Stimulated activated CD8-positive, alpha-beta memory T cell treated with anti-CD3 and anti-CD28 coated beads, Interleukin-15, amount 100 ng/mL, for 48 hours (primary cell): ENCODE measurements around the gene RASGEF1C.

ENCODE experiments used
- DNase-seq, 2 donors: peaks; one replicate each; pipeline ENCODE4 v3.0.0-alpha.2; 2020; ENCODE audit warnings: low read depth in 2 of 2

Gene RASGEF1C

DNA sequence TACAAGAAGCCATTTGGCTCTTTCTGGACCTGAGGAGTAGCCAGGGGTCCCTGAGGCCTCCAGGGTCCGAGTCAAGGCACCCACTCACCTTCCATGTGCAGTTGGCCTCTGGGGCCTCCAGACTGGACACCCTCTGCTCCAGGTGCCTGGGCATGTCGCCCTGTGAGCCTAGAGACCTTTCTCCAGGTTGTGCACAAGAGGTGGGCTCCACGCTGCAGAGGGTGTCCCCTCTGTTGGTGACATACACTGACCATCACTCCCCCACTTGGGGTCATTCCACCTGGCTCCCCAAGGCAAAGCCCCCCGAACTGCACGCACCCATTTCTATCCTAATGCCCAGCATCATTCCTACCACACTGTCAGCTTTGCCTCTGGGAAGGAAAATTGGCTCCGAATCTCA lies 48.8 kb downstream of the RASGEF1C start:
- no peak for DNase-seq

GRCh38 chr5:180159756-180160155 lies 49.3 kb downstream of the RASGEF1C start:
- no peak for DNase-seq

GRCh38 chr5:180157866-180158265 lies 51.1 kb downstream of the RASGEF1C start:
- DNase-seq = no peak

- DNase-seq = no peak
These were observed 52.9 kb downstream of the RASGEF1C start for GRCh38 chr5:180156141-180156540.

- DNase-seq = no peak
These were observed 53.6 kb downstream of the RASGEF1C start for GRCh38 chr5:180155365-180155926.

GRCh38 chr5:180154821-180155364 lies 54.1 kb downstream of the RASGEF1C start:
- no peak for DNase-seq

DNA sequence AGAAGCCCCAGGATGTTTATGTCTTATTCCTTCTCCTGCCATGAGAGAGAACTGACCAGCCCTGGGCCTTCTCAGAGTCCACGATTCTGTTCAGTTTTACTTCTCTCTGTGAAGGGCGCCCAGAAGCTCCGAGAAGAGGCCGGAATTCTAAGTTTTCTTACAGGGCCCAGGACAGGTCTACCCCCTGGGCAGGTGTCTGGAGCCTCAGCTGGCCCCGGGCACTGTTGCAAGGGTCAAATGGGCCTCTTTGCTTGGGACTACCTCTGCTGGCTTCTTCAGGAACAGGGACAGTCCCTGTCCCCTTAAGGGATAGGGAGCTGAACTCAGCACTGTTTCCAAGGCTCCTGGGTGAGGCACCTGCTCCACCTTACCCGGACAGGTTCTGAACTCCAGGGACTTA lies 55.0 kb downstream of the RASGEF1C start:
- no peak for DNase-seq

DNA sequence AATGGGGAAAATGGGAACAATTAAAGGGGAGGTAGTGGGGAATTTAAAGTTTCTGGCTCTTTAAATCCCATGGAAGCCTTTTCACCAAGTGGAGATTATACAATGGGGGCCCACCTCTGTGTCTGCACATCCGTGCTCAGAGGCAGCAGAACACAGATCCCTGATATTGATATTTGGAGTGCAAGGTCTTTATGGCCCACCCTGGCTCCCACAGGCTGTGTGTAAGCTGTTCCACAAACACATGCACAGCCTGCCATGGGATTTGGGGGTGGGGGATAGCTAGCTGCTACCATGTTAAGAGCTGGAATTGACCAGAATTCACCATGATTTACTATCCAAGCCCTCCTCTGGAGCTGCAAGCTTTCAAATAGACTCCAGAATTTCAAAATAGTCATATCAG lies 55.9 kb downstream of the RASGEF1C start:
- DNase-seq = no peak

GRCh38 chr5:180143656-180144364 lies 65.2 kb downstream of the RASGEF1C start:
- DNase-seq = no peak

DNA sequence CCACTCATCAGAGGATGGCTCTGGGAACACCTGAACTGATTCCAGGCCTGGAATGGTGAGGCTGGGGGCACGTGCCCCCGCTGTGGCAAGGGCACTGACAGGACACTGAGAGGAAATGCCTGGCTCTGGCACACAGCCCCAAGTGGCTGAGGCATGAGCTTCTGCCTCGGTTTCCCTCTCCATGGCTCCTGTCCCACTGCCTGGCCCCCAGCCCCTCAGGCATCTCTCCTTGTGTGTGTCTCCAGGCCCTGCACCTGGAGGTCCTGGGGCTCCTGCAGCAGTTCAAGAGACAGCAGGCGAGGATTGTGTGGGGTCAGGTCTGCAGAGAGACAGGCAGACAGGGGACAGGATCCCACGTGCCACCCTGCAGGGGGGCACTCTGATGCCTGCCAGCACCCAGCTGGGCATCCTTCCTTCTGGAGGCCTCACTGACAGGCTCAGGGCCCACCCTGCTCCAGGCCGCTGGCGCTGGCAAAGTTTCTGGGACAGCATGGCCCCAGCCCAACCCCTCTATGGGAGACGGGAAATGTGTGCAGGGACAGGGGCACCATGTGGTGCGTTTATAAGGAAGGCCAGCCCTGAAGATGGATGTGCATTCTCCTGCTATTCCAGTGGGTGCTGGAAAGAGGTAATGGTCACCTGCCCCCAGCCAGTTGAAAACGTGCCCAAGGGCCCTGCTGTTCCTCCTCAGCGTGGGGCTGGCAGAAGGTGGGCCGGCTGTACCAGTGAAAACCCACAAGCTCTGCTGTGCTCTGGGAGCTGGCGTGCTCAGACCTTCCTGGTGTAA lies 66.0 kb downstream of the RASGEF1C start:
- no peak for DNase-seq

DNA sequence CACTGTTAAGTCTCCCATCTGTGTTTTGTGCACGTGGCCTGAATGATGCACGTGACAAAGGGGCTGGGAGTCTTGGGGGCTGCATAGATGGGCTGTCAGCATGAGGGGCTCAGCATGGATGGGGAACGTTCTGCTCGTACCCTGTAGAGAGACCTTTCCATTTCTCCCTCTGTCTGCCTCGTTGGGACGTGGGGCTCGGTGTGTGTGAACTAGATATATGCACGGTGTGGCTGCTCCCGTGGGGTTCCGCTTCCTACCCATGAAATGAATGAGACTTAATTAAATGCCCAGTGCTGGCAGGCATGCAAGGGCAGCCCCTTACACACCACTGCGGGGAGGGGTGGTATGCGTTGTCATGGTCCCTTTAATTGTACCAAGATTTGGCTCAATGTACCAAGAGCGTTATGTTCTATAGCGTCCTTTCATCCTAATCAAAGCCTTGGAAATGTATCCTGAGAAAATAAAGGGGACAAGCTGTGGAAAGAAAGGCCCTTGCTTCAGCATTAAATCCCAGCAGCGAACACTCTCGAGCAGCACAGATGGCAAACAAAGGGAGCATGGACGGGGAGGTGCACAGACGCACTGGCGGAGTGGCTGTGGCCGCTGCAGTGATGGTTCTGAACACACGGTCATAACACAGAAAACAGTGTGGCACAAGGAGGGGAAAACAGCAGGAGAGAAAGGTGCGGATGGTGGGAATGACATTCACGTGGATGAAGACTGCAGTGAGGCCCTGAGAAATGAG lies 66.8 kb downstream of the RASGEF1C start:
- no peak for DNase-seq

DNA sequence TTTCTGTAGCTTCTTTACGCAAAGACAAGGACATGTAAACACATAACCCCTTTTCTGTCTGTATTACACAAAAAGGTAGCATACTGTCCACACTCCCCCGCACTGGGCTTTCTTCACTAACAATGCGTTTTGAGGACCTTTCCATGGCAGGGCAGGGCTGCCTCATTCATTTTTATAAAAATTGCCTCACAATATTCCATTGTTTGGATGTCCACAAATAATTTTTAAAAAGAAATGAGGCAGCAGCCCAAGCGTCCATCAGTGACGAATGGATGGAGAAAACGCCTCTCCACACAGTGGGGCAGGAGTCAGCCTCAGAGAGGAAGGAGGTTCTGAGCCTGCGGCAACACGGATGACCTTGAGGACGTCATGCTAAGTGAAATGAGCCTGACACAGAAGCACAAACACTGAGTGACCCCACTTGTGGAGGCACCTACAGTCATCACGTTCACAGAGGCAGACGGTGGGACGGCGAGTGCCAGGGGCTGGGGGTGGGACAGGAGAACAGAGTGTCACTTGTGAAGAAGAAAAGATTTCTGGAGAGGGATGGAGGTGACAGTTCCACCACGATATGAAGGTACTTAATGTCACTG lies 67.8 kb downstream of the RASGEF1C start:
- DNase-seq = no peak

DNA sequence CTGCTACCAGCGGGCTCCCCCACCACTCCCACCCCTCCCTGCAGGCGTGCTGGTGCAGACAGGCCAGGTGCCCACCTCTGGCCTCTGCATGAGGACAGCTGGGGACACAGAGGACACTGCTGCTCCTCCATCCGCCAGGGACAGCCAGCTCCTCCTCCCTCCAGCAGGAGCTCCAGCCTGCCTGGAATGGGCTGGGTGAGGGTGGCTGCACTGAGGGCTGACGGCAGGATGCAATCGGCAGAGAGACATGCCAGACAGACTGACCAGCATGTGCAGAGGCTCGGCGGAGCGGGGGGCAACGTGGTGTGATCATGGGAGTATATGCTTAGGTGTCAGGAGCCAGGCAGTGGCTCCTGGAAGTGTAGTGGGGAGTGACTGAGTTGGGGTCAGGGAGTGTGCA lies 68.4 kb downstream of the RASGEF1C start:
- DNase-seq = no peak

GRCh38 chr5:180140079-180140554 lies 68.9 kb downstream of the RASGEF1C start:
- DNase-seq = no peak

GRCh38 chr5:180139731-180140055 lies 69.3 kb downstream of the RASGEF1C start:
- no peak for DNase-seq

- DNase-seq = no peak
These were observed 69.9 kb downstream of the RASGEF1C start for GRCh38 chr5:180138976-180139730.

DNA sequence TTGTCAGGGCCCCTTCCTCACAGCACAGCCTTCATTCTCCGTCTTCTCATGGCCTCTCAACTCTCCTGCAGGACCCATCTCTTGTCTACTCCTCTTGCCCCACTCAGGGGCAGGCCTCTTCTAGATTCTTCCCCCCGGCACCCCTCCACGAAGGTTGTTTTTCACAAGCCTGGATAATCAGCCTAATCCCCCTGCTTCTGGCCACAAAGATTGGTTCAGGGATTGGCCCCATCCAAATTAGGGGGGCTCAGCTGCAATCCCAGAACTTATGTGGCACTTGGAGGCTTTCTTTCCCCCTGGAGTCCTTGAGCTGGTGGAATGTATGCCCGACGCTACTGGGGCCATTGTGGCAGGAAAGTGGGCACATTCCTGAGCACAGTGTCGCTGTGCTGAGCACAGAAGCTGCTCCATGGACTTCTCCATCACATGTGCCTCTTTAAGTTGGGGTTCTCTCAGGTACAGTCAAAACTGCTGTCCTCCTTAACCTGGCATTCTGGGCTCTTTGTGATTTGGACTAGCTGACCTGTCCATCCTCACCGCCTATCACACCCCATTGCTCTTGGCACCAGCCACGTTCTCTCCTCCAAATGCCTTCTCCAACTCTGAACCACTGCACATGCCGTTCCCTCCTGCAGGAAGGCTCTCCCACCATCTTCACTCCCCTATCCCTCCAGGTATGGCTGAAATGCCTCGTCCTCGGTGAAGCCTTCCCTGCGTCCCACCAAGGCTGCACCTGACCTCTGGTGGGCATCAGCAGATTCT lies 70.6 kb downstream of the RASGEF1C start:
- no peak for DNase-seq

GRCh38 chr5:180137401-180138213 lies 71.4 kb downstream of the RASGEF1C start:
- DNase-seq = no peak
